Measurements from ENCODE around the gene GTF2H4. TPM values are rescaled to one million over a fixed set of nuclear protein-coding genes. Genes with fewer than 3 reads are reported as not detected.

Gene GTF2H4
- total RNA-seq, 4 donors from 2014 or later = 9.5 to 34.4 (median 18.2) TPM

DNA sequence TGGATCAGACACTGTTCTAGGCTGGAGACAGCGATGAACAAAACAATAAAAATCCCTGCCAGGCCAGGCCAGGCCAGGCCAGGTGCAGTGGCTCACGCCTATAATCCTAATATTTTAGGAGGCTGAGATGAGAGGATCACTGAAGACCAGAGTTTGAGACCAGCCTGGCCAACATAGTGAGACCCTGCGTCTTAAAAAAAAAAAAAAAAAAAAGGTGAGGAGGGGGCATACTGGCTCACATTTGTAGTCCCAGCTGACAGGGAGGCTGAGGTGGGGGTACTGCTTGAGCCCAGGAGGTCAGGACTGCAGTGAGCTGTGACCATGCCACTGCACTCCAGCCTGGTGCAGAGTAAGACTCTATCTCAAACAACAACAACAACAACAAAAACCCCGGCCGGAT lies 37.3 kb downstream of the GTF2H4 start:
- no peak for DNase-seq
- Histone ChIP-seq H3K9me3 (no peaks in the 10 kb centered on the region), H3K4me3 (replicated peaks in 1 of 3) (no peak overlapping the region), H3K27ac (no peak overlapping the region), H3K4me1 (peaks cover 8 to 12% of the 10 kb centered on the region in 2 donors), H3K27me3 (no peaks in the 10 kb centered on the region), H3K36me3 (no peaks in the 10 kb centered on the region)
- WGBS, 2 donors = 77 to 80% methylated on average over 5 of the region's 5 CpGs
- intact Hi-C loops (cut with DNase I) = no loop called here
- no peak for TF ChIP-seq POLR2A (IDR thresholded peaks at IDR 0.05)
- TF ChIP-seq, protein P1, sequence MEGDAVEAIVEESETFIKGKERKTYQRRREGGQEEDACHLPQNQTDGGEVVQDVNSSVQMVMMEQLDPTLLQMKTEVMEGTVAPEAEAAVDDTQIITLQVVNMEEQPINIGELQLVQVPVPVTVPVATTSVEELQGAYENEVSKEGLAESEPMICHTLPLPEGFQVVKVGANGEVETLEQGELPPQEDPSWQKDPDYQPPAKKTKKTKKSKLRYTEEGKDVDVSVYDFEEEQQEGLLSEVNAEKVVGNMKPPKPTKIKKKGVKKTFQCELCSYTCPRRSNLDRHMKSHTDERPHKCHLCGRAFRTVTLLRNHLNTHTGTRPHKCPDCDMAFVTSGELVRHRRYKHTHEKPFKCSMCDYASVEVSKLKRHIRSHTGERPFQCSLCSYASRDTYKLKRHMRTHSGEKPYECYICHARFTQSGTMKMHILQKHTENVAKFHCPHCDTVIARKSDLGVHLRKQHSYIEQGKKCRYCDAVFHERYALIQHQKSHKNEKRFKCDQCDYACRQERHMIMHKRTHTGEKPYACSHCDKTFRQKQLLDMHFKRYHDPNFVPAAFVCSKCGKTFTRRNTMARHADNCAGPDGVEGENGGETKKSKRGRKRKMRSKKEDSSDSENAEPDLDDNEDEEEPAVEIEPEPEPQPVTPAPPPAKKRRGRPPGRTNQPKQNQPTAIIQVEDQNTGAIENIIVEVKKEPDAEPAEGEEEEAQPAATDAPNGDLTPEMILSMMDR (IDR thresholded peaks at IDR 0.05) = no peak

DNA sequence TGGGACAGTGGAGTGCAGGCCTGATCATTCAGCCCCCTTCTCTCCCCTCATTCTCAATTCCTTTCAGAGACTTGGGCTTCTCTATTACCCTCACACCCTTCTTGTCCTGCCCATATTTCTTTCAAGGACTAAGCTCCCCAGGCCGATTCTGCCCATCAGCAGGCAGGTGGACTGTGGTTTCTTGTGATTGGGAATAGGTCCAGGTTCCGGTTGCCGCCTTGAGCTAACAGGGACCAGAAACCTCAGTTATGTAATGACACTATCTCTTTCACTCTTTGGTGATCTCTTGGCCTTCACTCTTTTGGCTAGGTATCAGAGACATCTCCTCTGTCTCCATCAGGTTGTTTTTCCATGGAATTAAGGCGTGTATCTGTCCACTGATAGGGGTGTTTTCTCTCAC lies 39.2 kb downstream of the GTF2H4 start:
- intact Hi-C loops (cut with DNase I) = no loop called here
- Histone ChIP-seq H3K9me3 (no peaks in the 10 kb centered on the region), H3K36me3 (no peaks in the 10 kb centered on the region), H3K27ac (no peak overlapping the region), H3K27me3 (no peaks in the 10 kb centered on the region), H3K4me3 (replicated peaks in 1 of 3) (no peak overlapping the region), H3K4me1 (peaks cover 6 to 9% of the 10 kb centered on the region in 2 donors)
- TF ChIP-seq, protein P1 (IDR thresholded peaks at IDR 0.05) = no peak
- no peak for TF ChIP-seq POLR2A (IDR thresholded peaks at IDR 0.05)
- 90 to 92% methylated on average over 4 of the region's 4 CpGs for WGBS, 2 donors
- no peak for DNase-seq

DNA sequence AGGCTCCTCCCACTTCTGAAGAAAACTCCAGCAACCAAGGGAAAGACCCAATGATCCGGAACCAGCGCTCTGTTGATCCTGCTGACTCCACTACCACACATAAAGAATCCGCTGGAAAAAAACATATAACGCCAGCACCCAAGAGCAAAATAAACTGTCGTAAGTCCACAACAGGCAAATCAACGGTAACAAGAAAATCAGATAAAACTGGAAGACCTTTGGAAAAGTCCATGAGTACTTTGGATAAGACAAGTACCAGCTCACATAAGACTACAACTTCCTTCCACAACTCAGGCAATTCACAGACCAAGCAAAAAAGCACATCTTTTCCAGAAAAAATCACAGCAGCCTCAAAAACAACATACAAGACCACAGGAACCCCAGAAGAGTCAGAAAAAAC lies 40.8 kb downstream of the GTF2H4 start:
- Histone ChIP-seq H3K4me1 (no peaks in the 10 kb centered on the region), H3K36me3 (no peaks in the 10 kb centered on the region), H3K9me3 (no peaks in the 10 kb centered on the region), H3K27ac (no peak overlapping the region), H3K4me3 (replicated peaks in 1 of 3) (no peak overlapping the region), H3K27me3 (no peaks in the 10 kb centered on the region)
- no peak for TF ChIP-seq POLR2A (IDR thresholded peaks at IDR 0.05)
- TF ChIP-seq, protein P1 (IDR thresholded peaks at IDR 0.05) = no peak
- intact Hi-C loops (cut with DNase I) = no loop called here
- no peak for DNase-seq
- 80 to 82% methylated on average over 6 of the region's 6 CpGs for WGBS, 2 donors

DNA sequence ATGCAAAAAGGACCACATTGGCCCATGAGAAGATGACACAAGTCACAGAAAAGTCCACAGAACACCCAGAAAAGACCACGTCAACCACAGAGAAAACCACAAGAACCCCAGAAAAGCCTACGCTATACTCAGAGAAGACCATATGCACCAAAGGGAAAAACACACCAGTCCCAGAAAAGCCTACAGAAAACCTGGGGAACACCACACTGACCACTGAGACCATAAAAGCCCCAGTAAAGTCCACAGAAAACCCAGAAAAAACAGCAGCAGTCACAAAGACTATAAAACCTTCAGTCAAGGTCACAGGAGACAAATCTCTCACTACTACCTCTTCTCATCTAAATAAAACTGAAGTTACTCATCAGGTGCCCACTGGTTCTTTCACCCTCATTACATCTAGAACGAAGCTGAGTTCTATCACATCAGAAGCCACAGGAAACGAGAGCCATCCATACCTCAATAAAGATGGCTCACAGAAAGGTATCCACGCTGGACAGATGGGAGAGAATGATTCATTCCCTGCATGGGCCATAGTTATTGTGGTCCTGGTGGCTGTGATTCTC lies 44.0 kb downstream of the GTF2H4 start:
- no peaks in the 10 kb centered on the region for H3K27me3 ChIP-seq
- DNase-seq = no peak
- peaks cover 0 to 9% of the 10 kb centered on the region in 2 donors for H3K4me1 ChIP-seq
- WGBS, 2 donors = 83 to 88% methylated on average over 5 of the region's 5 CpGs
- intact Hi-C loops (cut with DNase I) = no loop called here
- no peak for TF ChIP-seq POLR2A (IDR thresholded peaks at IDR 0.05)
- TF ChIP-seq, protein P1 (IDR thresholded peaks at IDR 0.05) = no peak
- no peaks in the 10 kb centered on the region for H3K9me3 ChIP-seq
- H3K4me3 ChIP-seq (replicated peaks in 1 of 3) = no peak overlapping the region
- no peaks in the 10 kb centered on the region for H3K36me3 ChIP-seq
- no peak overlapping the region for H3K27ac ChIP-seq

DNA sequence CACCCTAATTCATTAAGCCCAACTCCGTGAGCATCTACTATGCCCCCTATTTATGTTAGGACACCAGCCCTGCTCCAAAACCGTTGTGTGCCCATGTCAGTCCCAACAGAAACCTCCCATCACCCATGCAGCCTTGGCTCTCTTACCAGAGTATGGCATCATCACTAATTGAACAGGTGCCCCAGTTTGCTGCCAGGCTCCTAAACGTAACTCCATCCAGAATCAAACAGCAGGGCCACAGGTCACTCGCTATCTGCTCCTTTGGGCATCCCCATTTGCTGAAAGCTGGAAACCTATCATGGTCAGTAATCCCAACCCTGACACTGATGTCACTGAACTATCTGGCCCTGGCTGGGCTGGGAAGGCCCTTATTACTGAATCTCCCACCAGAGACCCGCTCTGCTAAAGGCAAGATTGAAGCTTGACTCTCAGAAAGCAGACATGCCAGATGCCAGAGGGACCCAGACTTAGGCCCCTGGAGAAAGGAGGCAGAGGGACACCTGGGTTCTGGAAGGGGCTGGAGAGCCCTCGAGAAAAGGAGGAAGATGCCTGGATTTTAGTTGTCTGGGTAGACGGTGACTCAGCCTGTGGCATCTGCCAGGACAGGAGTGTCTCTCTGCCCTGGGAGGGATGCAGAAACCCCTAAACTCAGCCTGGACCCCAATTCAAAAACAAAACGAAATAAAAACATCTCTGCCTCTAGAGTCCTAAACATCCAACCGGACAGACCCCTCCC lies 46.8 kb downstream of the GTF2H4 start:
- Histone ChIP-seq H3K27me3 (no peaks in the 10 kb centered on the region), H3K4me3 (replicated peaks in 1 of 3) (peak overlapping the region in 1 of 3 donors; percentile 34), H3K36me3 (no peaks in the 10 kb centered on the region), H3K27ac (no peak overlapping the region), H3K9me3 (no peaks in the 10 kb centered on the region), H3K4me1 (peaks cover 0 to 9% of the 10 kb centered on the region in 2 donors)
- TF ChIP-seq POLR2A (IDR thresholded peaks at IDR 0.05) = no peak
- TF ChIP-seq, protein P1 (IDR thresholded peaks at IDR 0.05) = no peak
- intact Hi-C loops (cut with DNase I) = no loop called here
- 77 to 80% methylated on average over 9 of the region's 9 CpGs for WGBS, 2 donors
- DNase-seq = no peak

Data from thyroid gland (tissue), 4 donors.